Stimulated activated CD4-positive, alpha-beta T cell treated with anti-CD3 and anti-CD28 coated beads, Interleukin-2, amount 100 ng/mL, for 48 hours (primary cell): ENCODE results near the gene PPIP5K1.
"Not testable (repeated sequence)": the region's sequence is repeated elsewhere in the genome, so short reads cannot be mapped to it uniquely, and the experiment has no call there.

Source experiments
- DNase-seq, 2 donors: peaks; one replicate each; pipeline ENCODE4 v3.0.0-alpha.2; 2020

Gene PPIP5K1

DNA sequence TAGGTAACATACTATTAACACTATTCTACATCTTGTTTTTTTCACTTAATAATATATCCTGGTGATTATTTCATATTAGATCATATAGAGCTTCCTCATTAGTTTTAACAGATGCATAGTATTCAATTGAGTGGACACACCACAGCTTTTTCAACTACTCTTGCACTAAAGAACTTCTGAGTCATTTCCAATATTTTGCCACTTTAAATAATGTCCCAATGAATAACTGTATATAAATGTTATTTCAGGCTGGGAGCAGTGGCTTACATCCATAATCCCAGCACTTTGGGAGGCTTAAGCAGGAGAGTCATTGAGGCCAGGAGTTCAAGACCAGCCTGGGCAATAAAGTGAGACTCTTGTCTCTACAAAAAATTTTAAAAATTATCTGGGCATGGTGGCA, 45.7 kb downstream of the PPIP5K1 start:
- DNase-seq = no peak

DNA sequence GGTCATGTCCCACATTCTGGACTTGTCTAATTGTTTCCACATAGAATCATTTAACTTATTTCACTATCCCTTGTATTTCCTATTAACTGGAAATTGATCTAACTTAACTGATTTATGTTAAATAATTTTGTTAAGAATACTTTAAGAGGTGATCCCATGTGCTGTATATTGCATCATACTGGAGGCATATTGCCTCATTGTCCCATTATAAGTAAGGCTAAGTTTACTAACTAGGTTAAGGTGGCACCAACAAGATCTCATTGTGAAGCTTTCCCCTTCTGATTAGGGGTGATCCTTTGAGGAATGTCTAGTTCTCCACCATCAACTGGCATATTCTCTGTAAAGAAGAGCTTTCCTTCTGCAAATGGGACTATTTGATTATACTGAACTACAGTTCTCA, 48.2 kb downstream of the PPIP5K1 start:
- DNase-seq = no peak

DNA sequence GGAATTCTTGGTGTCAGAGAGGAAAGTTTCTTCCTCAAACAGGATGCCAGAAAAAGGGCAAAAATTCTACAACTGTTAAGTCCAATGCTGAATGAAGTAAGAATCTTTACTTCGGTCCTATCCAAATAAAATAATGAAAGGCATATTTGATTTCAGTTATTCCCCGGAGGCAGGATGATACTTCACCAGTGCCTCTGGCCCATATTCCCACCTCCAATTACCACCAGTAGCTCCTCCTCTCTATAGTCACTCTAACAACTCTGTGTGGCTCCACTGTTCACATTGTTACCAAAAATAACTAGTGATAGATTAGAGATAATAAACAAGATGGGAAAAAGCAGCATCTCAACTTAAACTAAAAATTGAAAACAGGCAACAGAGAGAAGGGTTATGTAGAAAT, 51.9 kb downstream of the PPIP5K1 start:
- no peak for DNase-seq

DNA sequence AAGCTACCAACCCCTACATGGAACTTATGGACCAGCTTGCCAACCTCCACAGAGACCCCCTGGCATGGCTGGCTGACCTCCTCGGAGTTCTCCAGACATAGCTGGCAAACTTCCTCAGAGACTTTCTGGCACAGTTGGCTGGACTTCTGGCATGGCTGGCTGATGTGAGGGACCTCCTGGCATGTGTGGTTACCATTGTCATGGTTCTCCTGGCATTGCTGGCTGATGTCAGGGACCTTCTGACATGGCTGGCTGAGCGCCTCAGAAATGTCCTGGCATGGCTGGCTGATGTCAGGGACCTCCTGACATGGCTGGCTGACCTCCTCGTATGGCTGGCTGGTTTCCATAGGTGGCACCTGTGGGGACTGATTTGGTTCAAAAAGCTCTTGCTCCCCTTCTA, 55.1 kb downstream of the PPIP5K1 start:
- no peak for DNase-seq

DNA sequence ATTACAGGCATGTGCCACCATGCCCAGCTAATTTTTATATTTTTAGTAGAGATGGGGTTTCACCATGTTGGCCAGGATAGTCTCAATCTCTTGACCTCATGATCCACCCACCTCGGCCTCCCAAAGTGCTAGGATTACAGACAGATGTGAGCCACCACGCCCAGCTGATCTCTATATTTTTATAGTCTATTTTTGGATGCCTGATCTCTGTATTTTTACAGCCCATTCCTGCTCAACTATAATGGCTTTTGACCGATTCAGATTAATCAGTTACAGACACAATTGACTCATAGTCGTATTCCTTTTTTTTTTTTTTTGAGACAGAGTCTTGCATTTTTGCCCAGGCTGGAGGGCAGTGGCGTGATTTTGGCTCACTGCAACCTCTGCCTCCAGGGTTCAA, 57.2 kb downstream of the PPIP5K1 start:
- DNase-seq = not testable (repeated sequence)

DNA sequence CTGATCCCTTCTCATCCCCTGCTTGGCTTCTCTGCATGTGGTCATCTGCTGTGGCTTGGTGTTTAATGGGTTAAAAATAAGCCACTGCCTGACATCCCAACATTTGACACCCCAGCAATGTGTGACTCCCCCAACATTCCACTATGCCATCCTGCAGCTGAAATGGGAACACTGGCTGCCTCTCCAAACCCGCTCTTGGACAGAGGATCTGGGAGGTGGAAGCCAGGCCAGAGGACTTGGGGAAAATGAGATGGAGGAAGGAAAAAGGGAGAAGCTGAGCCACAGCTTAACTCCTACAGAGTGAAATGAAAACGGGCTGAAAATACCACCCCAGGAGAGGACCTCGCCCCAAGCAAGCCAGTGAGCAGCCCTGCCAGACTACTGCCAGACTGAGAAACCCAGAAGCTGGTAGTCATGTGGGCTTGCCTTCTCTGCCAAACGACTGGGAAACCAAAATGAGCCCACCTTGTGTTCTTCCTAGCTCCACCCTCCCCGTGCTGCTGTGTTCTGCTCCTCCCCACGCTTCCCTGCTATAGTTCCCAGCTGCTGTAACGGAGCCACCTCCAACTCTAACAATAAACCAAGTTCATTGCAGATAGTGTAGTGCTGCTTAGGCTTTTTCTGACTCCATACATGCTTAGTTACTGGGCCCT, 58.9 kb downstream of the PPIP5K1 start:
- DNase-seq = no peak

DNA sequence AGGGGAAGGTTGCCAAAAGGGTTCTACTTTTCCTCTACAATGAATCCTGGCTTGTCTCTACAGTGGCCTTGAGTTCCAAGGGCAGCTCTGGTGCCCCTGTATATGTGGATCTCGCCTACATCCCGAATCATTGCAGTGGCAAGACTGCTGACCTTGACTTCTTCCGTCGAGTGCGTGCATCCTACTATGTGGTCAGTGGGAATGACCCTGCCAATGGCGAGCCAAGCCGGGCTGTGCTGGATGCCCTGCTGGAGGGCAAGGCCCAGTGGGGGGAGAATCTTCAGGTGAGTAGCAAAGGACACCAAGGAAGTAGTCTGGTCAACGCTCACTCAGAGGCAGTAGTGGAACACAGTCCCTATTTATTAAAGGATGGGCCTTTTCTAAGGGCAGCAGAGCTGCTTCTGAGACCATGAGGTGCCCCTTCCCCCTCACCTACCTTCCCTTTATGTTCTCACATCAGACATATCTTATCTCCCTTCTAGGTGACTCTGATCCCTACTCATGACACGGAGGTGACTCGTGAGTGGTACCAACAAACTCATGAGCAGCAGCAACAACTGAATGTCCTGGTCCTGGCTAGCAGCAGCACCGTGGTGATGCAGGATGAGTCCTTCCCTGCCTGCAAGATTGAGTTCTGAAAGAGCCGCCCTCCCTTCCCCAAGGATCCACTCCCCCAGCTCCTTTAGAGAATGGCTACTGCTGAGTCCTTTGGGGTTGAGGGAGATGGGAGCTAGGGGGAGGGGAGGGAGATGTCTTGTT, 60.2 kb downstream of the PPIP5K1 start:
- DNase-seq = no peak

DNA sequence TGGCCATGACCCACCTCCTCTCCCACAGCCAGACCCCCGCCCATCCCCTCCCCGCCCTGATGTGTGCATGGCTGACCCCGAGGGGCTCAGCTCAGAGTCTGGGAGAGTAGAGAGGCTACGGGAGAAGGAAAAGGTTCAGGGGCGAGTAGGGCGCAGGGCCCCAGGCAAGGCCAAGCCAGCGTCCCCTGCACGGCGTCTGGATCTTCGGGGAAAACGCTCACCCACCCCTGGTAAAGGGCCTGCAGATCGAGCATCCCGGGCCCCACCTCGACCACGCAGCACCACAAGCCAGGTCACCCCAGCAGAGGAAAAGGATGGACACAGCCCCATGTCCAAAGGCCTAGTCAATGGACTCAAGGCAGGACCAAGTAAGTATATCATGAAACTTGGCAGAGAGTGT, 60.9 kb downstream of the PPIP5K1 start:
- DNase-seq = no peak

DNA sequence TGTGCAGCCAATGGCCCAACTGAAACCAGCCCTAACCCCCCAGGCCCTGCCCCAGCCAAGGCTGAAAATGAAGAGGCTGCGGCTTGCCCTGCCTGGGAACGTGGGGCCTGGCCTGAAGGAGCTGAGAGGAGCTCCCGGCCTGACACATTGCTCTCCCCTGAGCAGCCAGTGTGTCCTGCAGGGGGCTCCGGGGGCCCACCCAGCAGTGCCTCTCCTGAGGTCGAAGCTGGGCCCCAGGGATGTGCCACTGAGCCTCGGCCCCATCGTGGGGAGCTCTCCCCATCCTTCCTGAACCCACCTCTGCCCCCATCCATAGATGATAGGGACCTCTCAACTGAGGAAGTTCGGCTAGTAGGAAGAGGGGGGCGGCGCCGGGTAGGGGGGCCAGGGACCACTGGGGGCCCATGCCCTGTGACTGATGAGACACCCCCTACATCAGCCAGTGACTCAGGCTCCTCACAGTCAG, 61.4 kb downstream of the PPIP5K1 start:
- no peak for DNase-seq

DNA sequence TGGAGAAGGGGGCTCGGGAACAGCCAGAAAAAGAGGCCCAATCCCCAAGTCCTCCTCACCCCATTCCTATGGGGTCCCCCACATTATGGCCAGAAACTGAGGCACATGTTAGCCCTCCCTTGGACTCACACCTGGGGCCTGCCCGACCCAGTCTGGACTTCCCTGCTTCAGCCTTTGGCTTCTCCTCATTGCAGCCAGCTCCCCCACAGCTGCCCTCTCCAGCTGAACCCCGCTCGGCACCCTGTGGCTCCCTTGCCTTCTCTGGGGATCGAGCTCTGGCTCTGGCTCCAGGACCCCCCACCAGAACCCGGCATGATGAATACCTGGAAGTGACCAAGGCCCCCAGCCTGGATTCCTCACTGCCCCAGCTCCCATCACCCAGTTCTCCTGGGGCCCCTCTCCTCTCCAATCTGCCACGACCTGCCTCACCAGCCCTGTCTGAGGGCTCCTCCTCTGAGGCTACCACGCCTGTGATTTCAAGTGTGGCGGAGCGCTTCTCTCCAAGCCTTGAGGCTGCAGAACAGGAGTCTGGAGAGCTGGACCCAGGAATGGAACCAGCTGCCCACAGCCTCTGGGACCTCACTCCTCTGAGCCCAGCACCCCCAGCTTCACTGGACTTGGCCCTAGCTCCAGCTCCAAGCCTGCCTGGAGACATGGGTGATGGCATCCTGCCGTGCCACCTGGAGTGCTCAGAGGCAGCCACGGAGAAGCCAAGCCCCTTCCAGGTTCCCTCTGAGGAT, 62.0 kb downstream of the PPIP5K1 start:
- DNase-seq = no peak

DNA sequence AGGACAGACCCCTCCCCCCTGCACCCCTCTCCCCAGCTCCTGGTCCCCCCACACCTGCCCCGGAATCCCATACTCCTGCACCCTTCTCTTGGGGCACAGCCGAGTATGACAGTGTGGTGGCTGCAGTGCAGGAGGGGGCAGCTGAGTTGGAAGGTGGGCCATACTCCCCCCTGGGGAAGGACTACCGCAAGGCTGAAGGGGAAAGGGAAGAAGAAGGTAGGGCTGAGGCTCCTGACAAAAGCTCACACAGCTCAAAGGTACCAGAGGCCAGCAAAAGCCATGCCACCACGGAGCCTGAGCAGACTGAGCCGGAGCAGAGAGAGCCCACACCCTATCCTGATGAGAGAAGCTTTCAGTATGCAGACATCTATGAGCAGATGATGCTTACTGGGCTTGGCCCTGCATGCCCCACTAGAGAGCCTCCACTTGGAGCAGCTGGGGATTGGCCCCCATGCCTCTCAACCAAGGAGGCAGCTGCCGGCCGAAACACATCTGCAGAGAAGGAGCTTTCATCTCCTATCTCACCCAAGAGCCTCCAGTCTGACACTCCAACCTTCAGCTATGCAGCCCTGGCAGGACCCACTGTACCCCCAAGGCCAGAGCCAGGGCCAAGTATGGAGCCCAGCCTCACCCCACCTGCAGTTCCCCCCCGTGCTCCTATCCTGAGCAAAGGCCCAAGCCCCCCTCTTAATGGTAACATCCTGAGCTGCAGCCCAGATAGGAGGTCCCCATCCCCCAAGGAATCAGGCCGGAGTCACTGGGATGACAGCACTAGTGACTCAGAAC, 62.8 kb downstream of the PPIP5K1 start:
- DNase-seq = no peak

DNA sequence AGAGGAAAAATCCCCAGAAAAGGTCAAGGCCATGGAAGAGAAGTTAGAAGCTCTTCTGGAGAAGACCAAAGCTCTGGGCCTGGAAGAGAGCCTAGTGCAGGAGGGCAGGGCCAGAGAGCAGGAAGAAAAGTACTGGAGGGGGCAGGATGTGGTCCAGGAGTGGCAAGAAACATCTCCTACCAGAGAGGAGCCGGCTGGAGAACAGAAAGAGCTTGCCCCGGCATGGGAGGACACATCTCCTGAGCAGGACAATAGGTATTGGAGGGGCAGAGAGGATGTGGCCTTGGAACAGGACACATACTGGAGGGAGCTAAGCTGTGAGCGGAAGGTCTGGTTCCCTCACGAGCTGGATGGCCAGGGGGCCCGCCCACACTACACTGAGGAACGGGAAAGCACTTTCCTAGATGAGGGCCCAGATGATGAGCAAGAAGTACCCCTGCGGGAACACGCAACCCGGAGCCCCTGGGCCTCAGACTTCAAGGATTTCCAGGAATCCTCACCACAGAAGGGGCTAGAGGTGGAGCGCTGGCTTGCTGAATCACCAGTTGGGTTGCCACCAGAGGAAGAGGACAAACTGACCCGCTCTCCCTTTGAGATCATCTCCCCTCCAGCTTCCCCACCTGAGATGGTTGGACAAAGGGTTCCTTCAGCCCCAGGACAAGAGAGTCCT, 63.6 kb downstream of the PPIP5K1 start:
- no peak for DNase-seq

DNA sequence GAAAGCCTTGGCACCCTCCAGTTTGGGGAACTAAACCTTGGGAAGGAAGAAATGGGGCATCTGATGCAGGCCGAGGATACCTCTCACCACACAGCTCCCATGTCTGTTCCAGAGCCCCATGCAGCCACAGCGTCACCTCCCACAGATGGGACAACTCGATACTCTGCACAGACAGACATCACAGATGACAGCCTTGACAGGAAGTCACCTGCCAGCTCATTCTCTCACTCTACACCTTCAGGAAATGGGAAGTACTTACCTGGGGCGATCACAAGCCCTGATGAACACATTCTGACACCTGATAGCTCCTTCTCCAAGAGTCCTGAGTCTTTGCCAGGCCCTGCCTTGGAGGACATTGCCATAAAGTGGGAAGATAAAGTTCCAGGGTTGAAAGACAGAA, 64.9 kb downstream of the PPIP5K1 start:
- DNase-seq = no peak

DNA sequence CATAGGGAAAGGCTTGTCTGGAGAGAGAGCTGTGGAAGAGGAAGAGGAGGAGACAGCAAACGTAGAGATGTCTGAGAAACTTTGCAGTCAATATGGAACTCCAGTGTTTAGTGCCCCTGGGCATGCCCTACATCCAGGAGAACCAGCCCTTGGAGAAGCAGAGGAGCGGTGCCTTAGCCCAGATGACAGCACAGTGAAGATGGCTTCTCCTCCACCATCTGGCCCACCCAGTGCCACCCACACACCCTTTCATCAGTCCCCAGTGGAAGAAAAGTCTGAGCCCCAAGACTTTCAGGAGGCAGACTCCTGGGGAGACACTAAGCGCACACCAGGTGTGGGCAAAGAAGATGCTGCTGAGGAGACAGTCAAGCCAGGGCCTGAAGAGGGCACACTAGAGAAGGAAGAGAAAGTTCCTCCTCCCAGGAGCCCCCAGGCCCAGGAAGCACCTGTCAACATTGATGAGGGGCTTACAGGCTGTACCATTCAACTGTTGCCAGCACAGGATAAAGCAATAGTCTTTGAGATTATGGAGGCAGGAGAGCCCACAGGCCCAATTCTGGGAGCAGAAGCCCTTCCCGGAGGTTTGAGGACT, 65.7 kb downstream of the PPIP5K1 start:
- no peak for DNase-seq

DNA sequence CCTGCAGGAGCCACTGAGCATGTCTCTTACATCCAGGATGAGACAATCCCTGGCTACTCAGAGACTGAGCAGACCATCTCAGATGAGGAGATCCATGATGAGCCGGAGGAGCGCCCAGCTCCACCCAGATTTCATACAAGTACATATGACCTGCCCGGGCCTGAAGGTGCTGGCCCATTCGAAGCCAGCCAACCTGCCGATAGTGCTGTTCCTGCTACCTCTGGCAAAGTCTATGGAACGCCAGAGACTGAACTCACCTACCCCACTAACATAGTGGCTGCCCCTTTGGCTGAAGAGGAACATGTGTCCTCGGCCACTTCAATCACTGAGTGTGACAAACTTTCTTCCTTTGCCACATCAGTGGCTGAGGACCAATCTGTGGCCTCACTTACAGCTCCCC, 66.4 kb downstream of the PPIP5K1 start:
- DNase-seq = no peak

DNA sequence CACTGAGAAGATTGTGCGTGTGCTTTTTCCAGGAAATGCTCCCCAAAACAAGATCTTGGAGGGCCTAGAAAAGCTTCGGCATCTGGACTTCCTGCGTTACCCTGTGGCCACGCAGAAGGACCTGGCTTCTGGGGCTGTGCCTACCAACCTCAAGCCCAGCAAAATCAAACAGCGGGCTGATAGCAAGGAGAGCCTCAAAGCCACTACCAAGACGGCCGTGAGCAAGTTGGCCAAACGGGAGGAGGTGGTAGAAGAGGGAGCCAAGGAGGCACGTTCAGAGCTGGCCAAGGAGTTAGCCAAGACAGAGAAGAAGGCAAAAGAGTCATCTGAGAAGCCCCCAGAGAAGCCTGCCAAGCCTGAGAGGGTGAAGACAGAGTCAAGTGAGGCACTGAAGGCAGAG, 67.8 kb downstream of the PPIP5K1 start:
- no peak for DNase-seq

DNA sequence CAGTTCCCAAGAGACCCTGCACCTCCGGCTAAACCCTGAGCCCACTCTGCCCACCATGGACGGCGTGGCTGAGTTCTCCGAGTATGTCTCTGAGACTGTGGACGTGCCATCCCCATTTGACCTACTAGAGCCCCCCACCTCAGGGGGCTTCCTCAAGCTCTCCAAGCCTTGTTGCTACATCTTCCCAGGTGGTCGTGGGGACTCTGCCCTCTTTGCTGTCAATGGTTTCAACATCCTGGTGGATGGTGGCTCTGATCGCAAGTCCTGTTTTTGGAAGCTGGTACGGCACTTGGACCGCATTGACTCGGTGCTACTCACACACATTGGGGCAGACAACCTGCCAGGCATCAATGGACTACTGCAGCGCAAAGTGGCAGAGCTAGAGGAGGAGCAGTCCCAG, 68.6 kb downstream of the PPIP5K1 start:
- DNase-seq = no peak

DNA sequence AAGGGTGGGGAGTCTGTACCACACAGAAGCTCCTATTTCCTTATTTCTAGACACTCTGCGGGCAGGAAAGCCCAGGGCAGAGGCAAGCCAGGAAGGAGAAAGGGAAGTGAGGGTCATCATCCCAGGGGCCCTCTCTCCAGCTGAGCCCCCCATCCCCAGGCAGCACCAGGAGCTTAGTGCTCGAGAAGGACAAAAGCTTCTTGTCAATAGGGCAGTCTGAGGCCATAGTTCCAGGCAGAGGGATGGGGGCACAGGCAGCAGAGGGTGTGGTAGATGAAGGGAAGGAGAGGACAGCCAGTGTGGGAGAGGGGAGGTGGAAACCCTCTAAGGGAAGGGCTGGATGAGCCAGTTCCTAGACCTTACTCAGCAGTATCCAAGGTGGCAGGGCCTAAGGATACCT, 69.9 kb downstream of the PPIP5K1 start:
- DNase-seq = no peak

DNA sequence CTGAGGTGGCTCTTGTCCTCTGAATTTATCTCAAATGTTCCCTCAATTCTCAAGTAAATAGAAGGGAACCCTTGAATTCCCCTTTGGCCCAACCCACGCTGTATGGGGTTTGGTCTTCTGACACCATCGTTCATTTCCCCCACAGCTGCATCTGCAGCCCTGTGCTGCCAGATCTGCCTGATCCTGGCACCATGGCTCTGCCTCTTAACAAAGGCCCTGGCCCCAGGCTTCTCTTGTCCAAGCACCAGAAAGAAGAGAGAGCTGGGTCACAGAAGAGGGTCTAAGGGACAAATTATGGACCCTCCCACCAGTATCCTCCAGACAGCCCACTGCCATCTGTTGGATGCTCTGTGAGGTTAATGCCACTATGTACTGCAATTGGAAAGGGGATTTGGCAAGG, 70.8 kb downstream of the PPIP5K1 start:
- no peak for DNase-seq

DNA sequence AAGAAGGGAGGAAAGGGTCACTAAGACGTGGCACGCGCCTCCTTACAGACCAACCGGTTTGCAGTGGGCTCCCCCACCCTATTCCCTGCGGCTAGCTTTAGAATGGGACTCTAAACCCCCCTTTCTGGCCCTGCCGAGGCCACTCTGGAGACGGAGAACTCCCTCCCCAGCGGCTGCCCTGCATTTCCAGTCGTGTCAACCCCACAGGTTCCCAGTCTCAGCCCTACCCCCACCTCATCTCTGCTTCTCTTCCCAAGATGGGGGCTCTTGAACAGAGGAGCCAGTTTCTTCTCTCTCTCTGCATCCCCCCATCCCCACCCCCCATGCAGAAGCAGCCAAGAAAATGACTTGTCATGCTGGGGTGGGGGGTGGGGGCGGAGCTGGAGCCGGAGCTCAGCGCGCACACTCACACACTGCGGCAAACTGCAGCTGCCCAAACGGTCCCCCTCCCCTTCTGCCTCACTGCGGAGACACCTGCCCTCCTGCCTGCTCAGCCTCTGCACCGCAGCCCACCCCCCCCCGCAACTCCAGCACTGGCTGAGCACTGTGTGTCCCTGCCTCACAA, 71.7 kb downstream of the PPIP5K1 start:
- no peak for DNase-seq

DNA sequence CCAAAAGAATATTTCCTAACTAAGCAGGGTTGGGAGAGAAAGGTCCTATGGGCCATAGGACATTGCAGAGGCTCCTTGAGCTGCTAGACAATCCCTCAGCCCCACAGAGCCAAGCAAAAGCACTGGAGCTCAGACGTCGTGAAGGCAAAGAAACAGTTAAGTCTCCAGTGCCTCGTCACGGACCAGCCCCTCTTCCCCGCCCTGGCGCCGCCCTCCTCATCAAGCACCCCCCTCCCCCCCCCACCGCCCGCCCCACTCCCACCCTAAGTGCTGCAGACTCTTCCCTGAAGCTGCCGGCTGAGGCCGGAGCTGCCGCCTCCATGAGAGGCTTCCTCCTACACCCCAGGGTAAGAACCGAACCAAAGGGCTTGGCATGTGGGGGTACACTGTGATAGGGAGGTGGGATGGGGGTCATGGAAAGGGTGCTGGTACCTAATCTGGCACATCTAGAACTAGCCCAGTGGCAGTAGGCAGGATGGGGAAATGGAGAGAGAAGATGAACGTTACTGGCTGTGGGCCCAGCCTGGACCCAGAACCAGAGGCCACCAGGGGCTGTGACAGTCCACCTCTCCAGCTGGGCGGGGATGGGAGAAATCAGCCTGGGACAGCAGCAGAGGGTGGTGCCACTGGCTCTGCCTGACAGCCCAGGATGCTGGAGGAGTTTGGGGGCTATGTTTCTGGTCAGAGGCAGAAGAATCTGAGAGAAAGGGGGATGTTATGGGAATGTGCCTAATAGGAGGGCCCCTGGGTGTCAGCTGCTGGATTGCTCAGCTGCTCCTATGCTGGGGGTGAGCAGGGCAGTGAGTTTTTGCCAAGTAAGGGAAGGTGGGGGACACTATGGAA, 72.4 kb downstream of the PPIP5K1 start, which contains the start of gene MAP1A:
Gene MAP1A, plus strand, starts transcription at position 255 of the 843 bp plus-strand sequence. CDS start 3,866 bp downstream, outside the sequence.
- no peak for DNase-seq
